ENCODE results near the gene RAB14. TPM values are rescaled to one million over a fixed set of nuclear protein-coding genes. Genes with fewer than 3 reads are reported as not detected.

The RAB14 gene
- total RNA-seq, 3 donors from 2014 or later = 70.1 to 87.2 (median 76.2) TPM

DNA sequence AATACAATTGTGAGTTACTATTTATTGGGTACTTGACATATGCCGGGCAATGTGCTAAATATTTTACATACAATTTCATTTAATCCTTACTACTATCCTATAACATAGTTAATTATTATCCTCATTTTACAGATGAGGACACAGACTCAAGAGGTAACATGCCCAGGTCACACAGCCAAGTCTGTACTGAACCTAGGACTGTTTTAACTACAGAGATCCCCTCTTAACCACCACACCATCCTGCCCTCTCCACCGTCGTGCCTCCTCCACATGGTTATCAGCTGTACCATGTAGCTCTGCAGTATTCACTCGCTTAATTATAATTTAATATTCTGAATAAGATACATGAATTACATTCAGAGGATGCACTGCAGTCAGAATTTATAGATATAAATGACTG is 5.3 kb downstream of the RAB14 start:
- no peak for TF ChIP-seq CTCF (IDR thresholded peaks at IDR 0.05)
- peaks cover 53% of the 10 kb centered on the region for H3K4me1 ChIP-seq (ENCODE audit: low read depth)

DNA sequence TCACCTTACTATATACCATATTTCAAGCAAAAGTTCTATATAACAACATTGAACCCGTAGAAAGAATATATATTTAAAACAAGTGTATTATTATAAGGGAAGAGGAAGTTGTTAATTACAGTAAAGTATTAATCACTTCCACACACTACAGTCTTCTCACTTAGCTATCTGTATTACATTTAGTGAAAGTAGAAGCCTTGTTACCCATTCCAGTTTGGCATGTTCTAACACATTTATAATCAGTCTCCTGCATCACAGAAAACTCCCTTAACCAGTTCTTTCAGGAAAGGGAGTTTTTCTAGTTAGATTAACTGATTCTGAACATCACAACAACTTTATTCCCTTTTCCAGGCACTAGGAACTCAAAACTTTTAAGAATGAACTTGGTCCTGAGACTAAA is 6.9 kb downstream of the RAB14 start:
- Histone ChIP-seq H3K9me3 (no peaks in the 10 kb centered on the region), H3K4me1 (ENCODE audit: low read depth) (peaks cover 56% of the 10 kb centered on the region), H3K36me3 (ENCODE audit: low read depth) (no peaks in the 10 kb centered on the region), H3K4me3 (no peak overlapping the region)
- DNase-seq = no peak
- ATAC-seq = no peak
- TF ChIP-seq CTCF (IDR thresholded peaks at IDR 0.05) = no peak
- intact Hi-C loops (cut with DNase I, micrococcal nuclease) = no loop called here

More for the DNA sequence above, 5.3 kb downstream of the RAB14 start:
- no peaks in the 10 kb centered on the region for H3K36me3 ChIP-seq (ENCODE audit: low read depth)
- H3K9me3 ChIP-seq = no peaks in the 10 kb centered on the region
- no peak for DNase-seq
- no peak overlapping the region for H3K4me3 ChIP-seq
- intact Hi-C loops (cut with DNase I, micrococcal nuclease) = no loop called here
- ATAC-seq = no peak

- no peak for TF ChIP-seq CTCF (IDR thresholded peaks at IDR 0.05)
- Histone ChIP-seq H3K4me3 (no peak overlapping the region), H3K9me3 (no peaks in the 10 kb centered on the region), H3K4me1 (ENCODE audit: low read depth) (peaks cover 39% of the 10 kb centered on the region), H3K36me3 (ENCODE audit: low read depth) (no peaks in the 10 kb centered on the region)
- DNase-seq (no peak), ATAC-seq (no peak)
- intact Hi-C loops (cut with DNase I, micrococcal nuclease) = no loop called here
These were observed 8.6 kb downstream of the RAB14 start for GRCh38 chr9:121192959-121193640.

DNA sequence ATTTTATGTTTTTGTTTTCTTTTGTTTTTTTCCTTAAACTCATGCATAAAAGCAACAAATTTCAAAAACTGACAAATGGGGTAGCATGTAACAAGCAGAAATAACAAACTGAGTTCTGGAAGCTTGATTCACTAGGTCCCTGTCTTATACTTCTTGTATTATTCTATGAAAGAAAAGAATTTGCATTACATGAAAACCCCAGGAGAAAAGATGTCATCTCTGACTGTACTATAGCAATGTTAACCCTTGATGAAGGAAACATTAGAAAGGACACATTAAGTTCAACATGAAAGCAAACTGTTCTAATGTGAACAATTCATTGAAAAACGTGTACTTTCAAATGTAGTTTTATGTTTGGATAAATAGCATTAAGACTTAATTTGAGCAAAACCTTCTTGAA is 9.2 kb downstream of the RAB14 start:
- H3K36me3 ChIP-seq (ENCODE audit: low read depth) = no peaks in the 10 kb centered on the region
- H3K9me3 ChIP-seq = no peaks in the 10 kb centered on the region
- no peak for TF ChIP-seq CTCF (IDR thresholded peaks at IDR 0.05)
- no peak for DNase-seq
- no peak for ATAC-seq
- no peak overlapping the region for H3K4me3 ChIP-seq
- peaks cover 39% of the 10 kb centered on the region for H3K4me1 ChIP-seq (ENCODE audit: low read depth)
- intact Hi-C loops (cut with DNase I, micrococcal nuclease) = no loop called here

DNA sequence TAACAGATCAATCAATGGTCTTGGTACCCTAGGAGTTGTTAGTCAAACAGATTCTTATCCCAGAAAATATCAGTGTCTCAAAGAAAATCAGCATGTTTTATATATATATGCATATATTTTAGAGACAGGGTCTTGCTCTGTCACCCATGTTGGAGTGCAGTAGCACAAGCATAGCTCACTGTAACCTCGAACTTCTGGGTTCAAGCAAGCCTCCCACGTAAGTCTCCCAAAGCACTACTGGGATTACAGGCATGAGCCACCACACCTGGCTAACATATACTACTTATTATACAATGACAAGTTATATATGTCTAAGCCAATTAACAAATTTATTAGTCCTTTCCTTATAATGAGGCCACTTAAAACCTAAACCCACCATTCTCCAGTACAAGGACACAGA is 10.4 kb downstream of the RAB14 start:
- intact Hi-C loops (cut with DNase I, micrococcal nuclease) = no loop called here
- DNase-seq = no peak
- no peaks in the 10 kb centered on the region for H3K9me3 ChIP-seq
- H3K4me1 ChIP-seq (ENCODE audit: low read depth) = peaks cover 27% of the 10 kb centered on the region
- no peak for ATAC-seq
- H3K4me3 ChIP-seq = no peak overlapping the region
- TF ChIP-seq CTCF (IDR thresholded peaks at IDR 0.05) = no peak
- no peaks in the 10 kb centered on the region for H3K36me3 ChIP-seq (ENCODE audit: low read depth)

DNA sequence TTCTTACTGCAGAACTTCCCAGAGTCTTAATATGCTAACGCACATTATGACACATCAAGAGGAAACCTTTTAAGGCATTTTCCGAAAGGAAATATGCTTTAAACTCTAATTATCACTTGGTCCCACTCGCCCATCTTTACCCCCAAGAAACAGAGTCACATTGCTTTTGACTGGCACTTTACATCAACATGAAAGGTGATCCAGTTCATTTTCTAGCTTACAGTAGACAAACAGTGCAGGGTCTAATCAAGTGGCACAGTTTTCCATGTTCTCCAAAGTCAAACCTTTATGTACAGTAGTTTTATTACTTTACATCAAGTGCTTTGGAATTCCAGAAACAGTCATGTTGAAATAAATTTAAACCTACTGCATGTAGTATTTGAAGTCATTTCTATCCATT is 12.0 kb downstream of the RAB14 start:
- Histone ChIP-seq H3K9me3 (no peaks in the 10 kb centered on the region), H3K4me3 (no peak overlapping the region), H3K4me1 (ENCODE audit: low read depth) (peaks cover 20% of the 10 kb centered on the region), H3K36me3 (ENCODE audit: low read depth) (no peaks in the 10 kb centered on the region)
- TF ChIP-seq CTCF (IDR thresholded peaks at IDR 0.05) = no peak
- ATAC-seq = no peak
- intact Hi-C loops (cut with DNase I, micrococcal nuclease) = no loop called here
- DNase-seq = no peak
